ENCODE results near the gene NTSR1.
A peak's percentile ranks its signal among the peaks of the same experiment; 100 is the strongest.

- TF ChIP-seq TAF1 (IDR thresholded peaks at IDR 0.05; ENCODE audit: borderline replicate concordance, insufficient read depth, low read length) (0 out of 2 replicates have a peak, but pooled peaks have one; percentile 48), REST (IDR thresholded peaks at IDR 0.05; ENCODE audit: insufficient read depth in 1 of 2, low read depth in 2 of 2, low read length in 2 of 2) (no peak), POLR2AphosphoS5 (IDR thresholded peaks at IDR 0.05; ENCODE audit: low read depth, low read length) (peak; percentile 75; the same call in 1 of the 2 replicates), SIN3A (IDR thresholded peaks at IDR 0.05; ENCODE audit: borderline replicate concordance, insufficient read depth, low read length) (peak; percentile 69; the same call in 1 of the 2 replicates)
Observed at GRCh38 chr20:62804627-62805154, 96.1 kb downstream of the NTSR1 start, which contains the start of gene OGFR.
